Thyroid gland (tissue), 4 donors: ENCODE data around the gene EIF5A2. TPM values are rescaled to one million over a fixed set of nuclear protein-coding genes. Genes with fewer than 3 reads are reported as not detected.
A peak's percentile ranks its signal among the peaks of the same experiment; 100 is the strongest.
"Not testable (repeated sequence)": the region's sequence is repeated elsewhere in the genome, so short reads cannot be mapped to it uniquely, and the experiment has no call there.

Experiments used
- DNase-seq, 2 donors: peaks; one replicate each; pipeline ENCODE4 v3.0.0-alpha.2; 2019
- H3K27ac ChIP-seq, 3 donors: fragments of 200-600 bp; sonication (generic); 1 replicate in 2 of 3; 2 replicates in 1 of 3; pipeline ENCODE4 v1.5.1; 2016 to 2019; ENCODE audit warnings: mild to moderate bottlenecking in 1 of 3, moderate library complexity in 1 of 3
- H3K27me3 ChIP-seq: fragments of 200-600 bp; sonication (generic); one replicate; pipeline ENCODE4 v1.5.1; 2019
- H3K36me3 ChIP-seq, 2 donors: fragments of 200-600 bp; sonication (generic); one replicate each; pipeline ENCODE4 v1.5.1; 2016 to 2019
- H3K4me1 ChIP-seq, 2 donors: fragments of 200-600 bp; sonication (generic); one replicate each; pipeline ENCODE4 v1.5.1; 2017 to 2019
- H3K4me3 ChIP-seq, 3 donors: fragments of 200-600 bp; sonication (generic); replicated peaks in 1 of 3; 1 replicate in 2 of 3; 2 replicates in 1 of 3; pipeline ENCODE4 v1.5.1; 2016; ENCODE audit warnings: mild to moderate bottlenecking in 1 of 3
- H3K9me3 ChIP-seq: fragments of 200-600 bp; sonication (generic); one replicate; pipeline ENCODE4 v1.5.1; 2017
- CTCF ChIP-seq, 6 experiments: fragments of 200-600 bp in 3 of 6; fragments of 450-650 bp in 3 of 6; sonication (generic) in 3 of 6; IDR thresholded peaks; one replicate each; pipeline ENCODE4 v1.5.1; 2016 to 2019; ENCODE audit warnings: antibody characterized with exemption in 6 of 6, mild to moderate bottlenecking in 2 of 6, inconsistent platforms in 1 of 6, moderate library complexity in 1 of 6
- POLR2A ChIP-seq, 2 donors: fragments of 450-650 bp; IDR thresholded peaks; one replicate each; pipeline ENCODE4 v1.6.1; 2017; ENCODE audit warnings: antibody characterized with exemption in 2 of 2, mild to moderate bottlenecking in 2 of 2, moderate library complexity in 1 of 2
- WGBS, 2 donors: methylation state at CpG; one replicate each; pipeline ENCODE4 v1.1.5; 2017; 5-methylcytosine and 5-hydroxymethylcytosine counted together
- intact Hi-C: fragments of 100-400 bp; cut with DNase I; formaldehyde crosslinking; loops from one replicate; pipeline ENCODE4 v1.15.1; 2023
- total RNA-seq, 4 donors: library from RNA; depleted of rRNA; stranded (reverse); fragments of >200 nt; gene quantifications; one replicate each; pipeline ENCODE4 v1.2.3, GENCODE V29; 2016

Gene EIF5A2
- total RNA-seq, 4 donors from 2014 or later, result 2.0 to 4.3 (median 3.0) TPM

GRCh38 chr3:170907637-170908234 is 701 bp downstream of the EIF5A2 start:
- peak in 1 of 2 donors; percentile 2 for DNase-seq
- Histone ChIP-seq H3K27me3 (no peaks in the 10 kb centered on the region), H3K36me3 (no peaks in the 10 kb centered on the region), H3K27ac (no peak overlapping the region), H3K4me1 (peaks cover 8 to 9% of the 10 kb centered on the region in 2 donors), H3K9me3 (no peaks in the 10 kb centered on the region), H3K4me3 (peak overlapping the region; percentile 30 to 66 (median 32))
- TF ChIP-seq CTCF (IDR thresholded peaks at IDR 0.05) (no peak), POLR2A (IDR thresholded peaks at IDR 0.05) (no peak)
- WGBS, 2 donors, result 8 to 20% methylated on average over 16 to 27 of the region's 33 CpGs
- intact Hi-C loops, result no loop called here

GRCh38 chr3:170905862-170906261 is 2.6 kb downstream of the EIF5A2 start:
- WGBS, 2 donors, result 92 to 95% methylated on average over 2 of the region's 2 CpGs
- H3K4me1 ChIP-seq, result peaks cover 8 to 9% of the 10 kb centered on the region in 2 donors
- intact Hi-C loops, result no loop called here
- no peak for TF ChIP-seq CTCF (IDR thresholded peaks at IDR 0.05)
- no peak for TF ChIP-seq POLR2A (IDR thresholded peaks at IDR 0.05)
- H3K27ac ChIP-seq, result no peak overlapping the region
- DNase-seq, result no peak
- H3K4me3 ChIP-seq, result no peak overlapping the region
- H3K36me3 ChIP-seq, result no peaks in the 10 kb centered on the region
- no peaks in the 10 kb centered on the region for H3K27me3 ChIP-seq
- no peaks in the 10 kb centered on the region for H3K9me3 ChIP-seq

- TF ChIP-seq CTCF (IDR thresholded peaks at IDR 0.05) (no peak), POLR2A (IDR thresholded peaks at IDR 0.05) (no peak)
- H3K27me3 ChIP-seq, result no peaks in the 10 kb centered on the region
- H3K36me3 ChIP-seq, result no peaks in the 10 kb centered on the region
- DNase-seq, result no peak
- no peaks in the 10 kb centered on the region for H3K9me3 ChIP-seq
- no peak overlapping the region for H3K27ac ChIP-seq
- H3K4me1 ChIP-seq, result peaks cover 8 to 9% of the 10 kb centered on the region in 2 donors
- no peak overlapping the region for H3K4me3 ChIP-seq
- intact Hi-C loops, result no loop called here
- WGBS, 2 donors, result 95 to 96% methylated on average over 3 of the region's 3 CpGs
These were observed 5.3 kb downstream of the EIF5A2 start for GRCh38 chr3:170903123-170903522.

- DNase-seq, result no peak
- intact Hi-C loops, result no loop called here
- Histone ChIP-seq H3K36me3 (no peaks in the 10 kb centered on the region), H3K9me3 (no peaks in the 10 kb centered on the region), H3K27me3 (no peaks in the 10 kb centered on the region), H3K27ac (no peak overlapping the region), H3K4me1 (no peaks in the 10 kb centered on the region), H3K4me3 (no peak overlapping the region)
- TF ChIP-seq POLR2A (IDR thresholded peaks at IDR 0.05), result no peak
- TF ChIP-seq CTCF (IDR thresholded peaks at IDR 0.05), result no peak
- WGBS, 2 donors, result 94 to 96% methylated on average over 1 of the region's 1 CpG
These were observed 9.0 kb downstream of the EIF5A2 start for GRCh38 chr3:170899455-170899854.

GRCh38 chr3:170897978-170898377 is 10.5 kb downstream of the EIF5A2 start:
- TF ChIP-seq CTCF (IDR thresholded peaks at IDR 0.05) (no peak), POLR2A (IDR thresholded peaks at IDR 0.05) (no peak)
- H3K27ac ChIP-seq, result no peak overlapping the region
- H3K27me3 ChIP-seq, result no peaks in the 10 kb centered on the region
- H3K4me1 ChIP-seq, result no peaks in the 10 kb centered on the region
- intact Hi-C loops, result no loop called here
- H3K36me3 ChIP-seq, result no peaks in the 10 kb centered on the region
- no peak overlapping the region for H3K4me3 ChIP-seq
- DNase-seq, result no peak
- 98 to 100% methylated on average over 2 of the region's 2 CpGs for WGBS, 2 donors
- H3K9me3 ChIP-seq, result no peaks in the 10 kb centered on the region

GRCh38 chr3:170897199-170897598 is 11.2 kb downstream of the EIF5A2 start:
- H3K4me1 ChIP-seq, H3K27ac ChIP-seq, intact Hi-C loops, H3K9me3 ChIP-seq, H3K27me3 ChIP-seq, H3K36me3 ChIP-seq, DNase-seq, H3K4me3 ChIP-seq: not testable (repeated sequence)
- WGBS, 2 donors, result 100% methylated on average over 1 of the region's 1 CpG
